ENCODE measurements around the gene COQ7.

Gene COQ7
- total RNA-seq, result 14.0 to 15.4 reads per million in 2 donors

DNA sequence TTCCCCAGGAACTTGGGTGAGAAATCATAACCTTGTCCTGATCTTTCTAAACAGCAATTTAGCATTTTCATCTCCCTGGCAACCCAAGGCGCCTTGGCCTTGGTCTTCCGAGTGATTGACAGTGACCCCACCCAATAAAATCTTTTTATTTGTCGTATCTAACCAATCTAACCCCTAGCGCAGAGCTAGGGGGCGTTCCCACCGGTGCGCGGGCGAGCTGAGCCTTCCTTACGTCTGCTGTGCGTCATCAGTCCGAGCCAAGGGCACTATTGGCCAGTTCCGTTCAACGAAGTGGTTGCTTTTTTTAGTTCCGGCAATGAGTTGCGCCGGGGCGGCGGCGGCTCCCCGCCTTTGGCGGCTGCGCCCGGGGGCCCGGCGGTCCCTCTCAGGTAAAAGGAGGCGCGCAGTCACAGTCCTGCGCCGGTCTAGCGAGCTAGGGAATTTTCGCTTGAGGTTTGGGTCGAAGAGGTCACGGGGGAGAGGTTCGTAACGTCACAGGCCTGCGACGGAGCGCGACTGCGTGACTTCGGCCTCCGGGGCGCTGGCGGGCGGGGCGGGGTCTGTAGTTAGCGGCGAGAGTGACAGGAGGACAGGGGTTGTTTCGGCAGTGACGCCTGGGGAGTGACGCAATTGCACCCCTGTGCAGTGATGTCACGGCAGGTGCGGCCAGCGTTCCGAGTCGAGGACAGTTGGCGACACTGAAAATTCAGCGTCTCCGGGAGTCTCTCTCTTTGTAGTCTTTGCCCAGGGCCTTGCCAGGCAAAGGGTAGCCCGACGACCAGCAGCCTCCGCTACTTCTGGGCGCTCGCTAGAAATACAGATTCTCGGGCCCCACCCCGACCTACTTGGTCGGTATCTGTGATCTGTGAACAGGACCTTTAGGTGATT is at the start of gene COQ7:
COQ7 (plus strand) TSS at position 266 of the 888 bp plus-strand sequence; CDS start at position 317, 51 bp downstream.
- DNase-seq, result peak; percentile 99

DNA sequence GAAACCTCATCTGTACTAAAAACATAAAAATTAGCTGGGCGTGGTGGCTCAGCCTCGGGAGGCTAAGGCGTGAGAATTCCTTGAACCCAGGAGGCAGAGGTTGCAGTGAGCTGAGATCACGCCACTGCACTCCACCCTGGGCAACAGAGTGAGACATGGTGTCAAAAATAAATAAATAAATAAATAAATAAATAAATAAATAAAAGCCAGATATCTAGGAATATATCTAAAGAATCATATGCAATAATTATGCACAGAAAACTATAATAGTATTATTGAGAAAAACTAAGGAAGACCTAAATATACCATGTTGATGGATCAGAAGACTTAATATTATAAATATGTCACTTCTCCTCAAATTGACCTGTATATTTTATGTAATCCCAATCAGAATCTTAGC is 46.7 kb upstream of the COQ7 start:
- no peak for DNase-seq

DNA sequence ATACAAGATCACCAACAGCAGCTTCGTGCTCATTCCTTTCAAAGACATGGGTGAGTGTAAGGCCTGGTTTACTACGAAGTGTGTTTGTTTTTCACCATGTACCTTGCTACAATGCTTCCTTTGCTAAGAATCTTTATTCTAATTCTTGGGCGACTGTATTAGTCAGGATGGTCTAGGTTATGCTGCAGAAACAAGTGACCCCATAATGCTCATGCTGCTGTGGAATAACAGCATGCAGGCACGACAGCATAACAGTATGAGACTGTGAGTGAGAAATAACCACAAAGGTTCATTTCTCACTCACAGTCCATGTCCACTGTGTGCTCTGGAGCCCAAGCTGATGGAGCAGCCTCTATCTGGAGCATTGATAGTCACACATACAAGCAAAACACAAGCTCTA is 45.7 kb upstream of the COQ7 start:
- no peak for DNase-seq

DNA sequence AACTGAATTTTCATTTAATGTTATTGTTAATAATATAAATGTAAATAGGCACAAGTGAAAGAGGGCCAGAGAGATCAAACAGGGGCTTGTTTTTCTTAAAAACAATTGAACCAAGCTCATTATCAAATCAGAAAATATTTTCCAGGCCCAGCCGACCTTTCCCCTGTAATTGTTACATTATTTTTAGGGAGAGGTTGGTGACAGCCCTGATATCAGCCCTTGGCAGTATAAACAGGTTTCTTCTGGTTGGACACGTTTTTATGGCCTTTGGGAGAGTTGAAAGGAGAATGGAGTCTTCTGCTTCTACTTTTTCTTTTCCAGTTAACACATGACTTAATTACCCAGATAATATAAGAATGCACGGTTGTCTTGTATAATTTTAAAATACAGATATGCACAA is 40.0 kb upstream of the COQ7 start:
- no peak for DNase-seq

DNA sequence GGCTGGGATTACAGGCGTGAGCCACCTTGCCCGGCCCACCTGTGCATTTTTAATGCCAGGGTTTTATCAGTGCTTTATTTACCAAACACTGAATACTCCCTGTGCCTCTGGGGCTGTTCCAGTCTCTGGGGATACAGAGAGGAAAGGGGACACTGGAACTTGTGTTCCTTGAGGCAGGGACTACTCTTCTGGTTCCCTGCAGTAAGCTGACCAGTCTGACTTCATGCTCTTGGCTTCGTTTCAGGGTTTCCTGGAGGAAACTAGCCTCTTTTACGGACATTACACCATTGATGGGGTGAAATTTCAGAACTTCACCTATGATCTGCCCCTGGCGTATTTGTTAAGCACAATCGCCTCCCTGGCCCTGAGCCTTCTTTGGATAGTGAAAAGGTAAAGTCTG is 37.4 kb upstream of the COQ7 start:
- DNase-seq, result no peak

DNA sequence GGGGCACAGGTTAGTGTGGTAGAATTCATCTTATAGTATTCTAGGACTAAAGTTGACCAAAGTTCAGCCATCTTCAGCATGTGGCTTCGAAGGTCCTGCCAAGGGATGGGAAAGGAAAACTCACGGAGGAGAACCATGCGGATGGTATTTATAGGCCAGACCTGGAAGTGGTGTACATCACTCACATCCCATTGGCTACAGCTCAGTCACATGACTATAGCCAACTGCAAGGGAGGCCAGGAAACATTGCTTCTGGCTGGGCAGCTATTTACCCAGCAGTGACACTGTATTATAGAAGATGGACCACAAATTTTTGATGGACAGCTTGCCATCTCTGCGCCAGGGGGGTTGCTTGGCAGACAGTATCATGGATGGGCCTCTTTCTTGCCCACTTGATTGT is 35.7 kb upstream of the COQ7 start:
- no peak for DNase-seq

DNA sequence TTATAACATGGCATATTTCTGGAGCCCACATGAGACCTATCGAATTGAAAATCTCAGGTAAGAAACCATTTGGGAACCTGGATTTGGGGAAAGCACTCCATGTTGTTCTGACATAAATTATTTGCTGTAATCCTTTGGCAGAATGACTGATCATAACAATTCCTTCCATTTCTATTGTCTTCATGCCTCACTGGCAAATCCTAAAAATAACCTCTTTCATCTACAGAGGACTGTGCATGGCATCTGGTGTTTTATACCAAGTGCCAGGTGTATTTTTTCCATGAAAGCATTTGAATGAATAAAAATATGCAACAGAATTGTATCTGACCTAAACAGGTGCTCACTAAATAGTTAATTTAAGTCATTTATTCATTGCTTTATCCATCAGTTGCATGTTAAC is 33.7 kb upstream of the COQ7 start:
- no peak for DNase-seq

DNA sequence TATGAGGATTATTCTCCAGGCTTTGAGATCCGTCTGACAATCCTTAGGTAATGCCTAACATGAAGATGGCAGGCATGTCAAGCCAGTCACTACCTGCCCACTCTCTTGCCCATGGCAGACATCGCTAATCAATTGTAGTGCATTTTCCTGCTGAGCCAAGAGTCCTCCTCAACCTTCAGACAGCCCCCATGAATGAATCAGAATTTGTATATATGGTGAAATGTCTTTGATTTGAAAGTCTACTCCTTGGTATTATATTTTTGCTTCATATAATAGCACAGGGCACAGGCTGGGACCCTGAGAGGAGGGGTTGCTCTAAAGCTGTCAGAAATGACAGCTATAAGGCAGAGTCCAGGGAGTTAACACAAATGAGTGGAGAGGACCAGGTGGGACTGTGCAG is 27.0 kb upstream of the COQ7 start:
- no peak for DNase-seq

DNA sequence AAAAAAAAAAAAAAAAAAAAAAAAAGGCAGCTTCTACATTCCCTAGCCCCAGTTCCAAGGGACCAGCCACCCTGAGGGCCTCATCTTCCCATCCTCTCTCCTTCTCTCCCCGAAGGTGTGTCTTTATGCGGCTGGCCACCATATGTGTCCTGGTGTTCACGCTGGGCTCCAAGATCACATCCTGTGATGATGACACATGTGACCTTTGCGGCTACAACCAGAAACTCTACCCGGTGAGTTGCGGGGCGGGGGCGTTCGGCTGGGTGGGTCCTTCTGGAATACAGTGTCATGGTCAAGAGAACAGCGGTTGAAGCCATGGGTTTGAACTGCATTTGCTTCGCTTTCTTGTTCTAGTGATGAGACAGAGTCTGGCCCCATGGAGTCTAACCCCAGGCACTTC is 22.6 kb upstream of the COQ7 start:
- DNase-seq, result no peak

DNA sequence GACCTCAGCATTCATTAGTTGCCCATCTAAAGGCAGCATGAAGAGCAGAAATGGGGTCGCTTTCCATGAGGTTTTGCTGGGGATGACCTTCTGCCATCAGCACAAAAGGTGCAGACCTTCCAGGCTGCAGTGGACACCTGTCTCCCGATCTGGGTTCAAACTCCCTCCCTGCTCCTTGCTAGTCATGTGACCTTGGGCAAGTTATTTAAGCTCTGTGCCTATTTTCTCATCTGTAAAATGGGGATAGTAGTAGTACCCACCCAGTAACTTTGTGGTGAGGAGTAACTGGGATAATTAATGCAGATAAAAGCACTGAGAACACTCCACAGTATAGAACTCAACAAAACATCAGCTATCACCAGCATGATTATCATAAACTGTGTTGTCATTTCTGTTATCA is 21.4 kb upstream of the COQ7 start:
- no peak for DNase-seq

DNA sequence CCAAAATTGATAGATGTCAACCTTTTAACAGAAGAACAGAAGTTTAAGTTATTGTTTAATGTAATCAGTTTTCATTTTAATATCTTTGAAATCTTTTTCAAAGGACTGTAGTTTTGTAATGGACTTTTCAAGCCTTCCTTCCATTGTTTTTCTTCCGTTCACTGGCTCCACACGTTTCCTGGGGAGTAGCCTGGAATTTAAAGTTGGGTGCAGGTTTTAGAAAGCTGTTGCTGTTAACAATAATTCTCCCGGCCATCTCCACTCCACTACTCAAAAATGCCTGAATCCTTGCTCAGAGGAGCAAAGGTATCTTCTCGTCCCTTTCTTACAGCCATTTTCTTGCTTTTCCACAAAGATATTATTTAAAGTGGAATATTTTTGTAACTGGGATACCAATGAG is 4.7 kb upstream of the COQ7 start:
- no peak for DNase-seq

DNA sequence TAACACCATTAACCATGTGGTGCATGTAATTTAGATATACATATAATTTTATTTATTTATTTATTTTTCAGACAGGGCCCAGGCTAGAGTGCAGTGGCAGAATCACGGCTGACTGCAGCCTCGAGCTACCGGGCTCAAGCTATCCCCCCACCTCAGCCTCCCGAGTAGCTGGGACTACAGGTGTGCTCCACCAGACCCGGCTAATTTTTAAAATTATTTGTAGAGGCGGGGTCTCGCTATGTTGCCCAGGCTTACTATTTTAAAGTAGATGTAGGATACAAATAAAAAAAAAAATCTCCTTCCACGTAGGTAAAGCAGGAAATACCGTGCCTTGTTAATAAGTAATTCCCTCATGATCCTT is 446 bp upstream of the COQ7 start:
- peak; percentile 1 for DNase-seq

DNA sequence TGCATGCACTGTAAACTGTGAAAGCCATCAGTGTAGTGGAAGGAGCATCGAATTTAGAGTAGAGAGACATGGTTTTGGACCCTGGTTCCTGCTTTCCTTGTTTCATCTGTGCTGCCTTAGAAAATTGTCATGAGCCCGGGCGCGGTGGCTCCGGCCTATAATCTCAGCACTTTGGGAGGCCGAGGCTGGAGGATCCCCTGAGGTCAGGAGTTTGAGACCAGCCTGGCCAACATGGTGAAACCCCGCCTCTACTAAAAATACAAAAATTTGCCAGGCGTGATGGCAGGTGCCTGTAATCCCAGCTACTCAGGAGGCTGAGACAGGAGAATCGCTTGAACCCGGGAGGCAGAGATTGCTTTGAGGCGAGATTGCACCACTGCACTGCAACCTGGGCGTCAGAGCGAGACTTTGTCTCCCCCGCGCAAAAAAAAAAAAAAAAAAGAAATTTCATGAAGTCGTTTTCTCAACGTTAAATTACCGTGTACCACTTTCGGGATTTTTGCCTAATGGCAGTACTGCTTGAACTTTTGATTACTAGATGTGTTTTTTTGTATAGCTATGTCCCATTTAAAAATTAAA is 912 bp downstream of the COQ7 start:
- DNase-seq, result no peak

DNA sequence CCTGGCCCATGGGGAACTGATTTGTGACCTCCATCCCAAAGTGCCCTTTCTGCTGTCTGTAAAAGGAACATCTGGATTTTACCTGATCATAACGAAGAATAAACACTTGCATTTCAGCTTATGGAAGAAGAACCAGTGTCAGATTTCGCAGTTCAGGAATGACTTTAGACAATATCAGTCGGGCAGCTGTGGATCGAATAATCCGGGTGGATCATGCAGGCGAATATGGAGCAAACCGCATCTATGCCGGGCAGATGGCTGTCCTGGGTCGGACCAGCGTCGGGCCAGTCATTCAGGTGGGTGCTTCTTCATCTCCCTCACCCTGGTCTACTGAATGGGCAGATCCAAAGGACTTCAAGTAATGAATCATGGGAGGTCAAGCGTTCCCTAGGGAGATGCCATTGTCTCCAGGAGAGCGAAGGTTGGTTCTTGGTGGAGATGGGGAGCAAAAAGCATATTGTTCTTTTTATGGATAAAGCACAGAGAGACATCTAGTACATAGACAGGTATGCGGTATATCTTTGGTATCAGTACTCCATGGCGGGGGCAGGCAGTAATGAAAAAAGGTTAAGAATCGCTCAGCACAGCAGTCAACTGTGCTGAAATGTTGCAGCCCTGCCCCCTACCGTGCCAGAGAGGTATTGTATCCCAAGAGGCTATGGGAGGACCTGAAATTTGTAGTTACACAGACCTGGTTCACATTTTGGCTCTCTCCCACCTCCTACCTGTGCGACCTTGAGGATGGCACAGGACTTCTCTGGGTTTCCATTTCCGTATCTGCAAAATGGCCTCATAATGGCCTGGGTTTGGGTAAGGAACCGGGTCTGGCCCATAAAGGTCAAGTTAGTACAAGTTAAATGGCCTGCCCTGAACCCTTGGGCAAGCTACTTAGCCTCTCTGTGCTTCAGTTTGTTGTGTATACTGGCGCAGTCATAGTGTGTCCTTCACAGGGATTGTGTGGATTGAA is 4.7 kb downstream of the COQ7 start:
- peak; percentile 38 for DNase-seq

DNA sequence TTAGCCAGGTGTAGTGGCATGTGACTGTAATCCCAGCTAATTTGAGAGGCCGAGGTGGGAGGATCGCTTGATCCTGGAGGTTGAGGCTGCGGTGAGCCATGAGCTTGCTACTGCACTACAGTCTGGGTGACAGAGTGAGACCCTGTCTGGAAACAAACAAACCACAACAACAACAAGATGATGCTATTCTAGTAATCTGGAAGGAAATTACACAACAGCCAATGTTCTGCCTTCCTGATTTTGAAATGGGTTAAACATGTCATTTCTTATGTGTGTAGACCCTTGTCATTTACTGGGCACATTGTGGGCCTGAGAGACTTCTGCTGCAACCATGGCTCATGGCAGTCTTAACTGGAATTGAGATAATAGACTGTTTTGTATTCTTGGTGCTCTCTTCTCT is 5.9 kb downstream of the COQ7 start:
- DNase-seq, result no peak

DNA sequence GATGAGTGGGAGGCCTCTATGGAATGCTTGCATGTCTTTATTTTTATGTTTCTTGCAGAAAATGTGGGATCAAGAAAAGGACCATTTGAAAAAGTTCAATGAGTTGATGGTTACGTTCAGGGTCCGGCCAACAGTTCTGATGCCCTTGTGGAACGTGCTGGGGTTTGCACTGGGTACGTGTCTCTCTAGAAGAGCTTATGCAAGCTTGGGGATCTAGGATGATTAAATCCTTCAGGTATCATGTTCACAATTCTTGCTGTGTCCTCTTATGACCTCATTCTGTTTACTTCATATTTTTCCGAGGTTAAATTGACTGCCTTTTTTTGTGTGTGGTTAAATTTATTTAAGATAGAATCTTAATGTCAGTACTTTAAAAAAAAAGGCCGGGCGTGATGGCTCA is 6.4 kb downstream of the COQ7 start:
- DNase-seq, result no peak

DNA sequence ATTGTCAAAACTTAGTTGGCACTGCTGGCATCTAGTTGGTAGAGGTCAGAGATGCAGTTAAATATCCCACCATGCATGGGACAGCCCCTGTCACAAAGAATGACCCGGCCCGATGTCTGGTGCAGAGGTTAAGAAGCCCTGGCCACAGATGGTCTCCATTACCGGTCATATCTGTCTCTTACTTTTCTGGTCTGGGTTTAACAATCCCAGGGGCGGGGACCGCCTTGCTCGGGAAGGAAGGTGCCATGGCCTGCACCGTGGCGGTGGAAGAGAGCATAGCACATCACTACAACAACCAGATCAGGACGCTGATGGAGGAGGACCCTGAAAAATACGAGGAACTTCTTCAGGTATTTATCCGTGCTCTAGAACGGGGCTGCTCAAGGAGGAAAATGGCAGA is 8.1 kb downstream of the COQ7 start:
- DNase-seq, result no peak

DNA sequence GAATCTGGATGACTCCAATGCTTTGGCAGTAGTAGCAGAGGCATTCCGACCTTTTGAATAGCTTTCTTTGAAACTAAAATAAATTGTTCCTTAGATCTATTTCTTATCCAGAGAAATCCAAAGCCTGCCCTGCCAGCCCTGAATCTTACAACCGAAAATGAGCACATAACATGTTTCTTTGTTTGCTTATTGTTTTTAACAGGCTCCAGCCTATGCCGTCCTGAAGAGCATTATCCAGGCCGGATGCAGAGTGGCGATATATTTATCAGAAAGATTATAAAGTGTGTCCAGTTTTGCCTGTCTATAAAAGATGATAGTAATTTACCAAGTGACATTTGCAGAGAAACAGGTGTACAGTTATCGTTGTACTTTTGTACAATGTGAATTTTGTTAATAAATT is 10.5 kb downstream of the COQ7 start:
- no peak for DNase-seq

DNA sequence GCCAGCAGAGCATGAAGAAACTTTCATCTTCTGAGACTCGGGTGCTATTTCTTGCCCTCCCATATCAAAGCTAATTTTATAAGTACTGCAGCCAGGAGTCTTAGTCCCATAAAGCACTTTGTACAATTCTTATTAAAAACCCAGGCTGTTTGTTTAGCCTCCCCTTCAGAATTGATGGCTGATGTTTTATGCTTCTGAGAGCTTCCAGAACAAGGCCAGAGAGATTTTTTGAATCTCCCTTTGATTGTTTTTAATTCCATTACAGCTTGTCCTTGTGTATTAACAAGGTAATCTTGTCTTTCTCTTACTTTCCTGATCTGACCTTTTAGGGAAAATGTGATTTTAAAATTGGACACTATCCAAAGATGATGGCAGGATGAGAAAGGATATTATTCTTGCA is 16.3 kb downstream of the COQ7 start:
- no peak for DNase-seq

DNA sequence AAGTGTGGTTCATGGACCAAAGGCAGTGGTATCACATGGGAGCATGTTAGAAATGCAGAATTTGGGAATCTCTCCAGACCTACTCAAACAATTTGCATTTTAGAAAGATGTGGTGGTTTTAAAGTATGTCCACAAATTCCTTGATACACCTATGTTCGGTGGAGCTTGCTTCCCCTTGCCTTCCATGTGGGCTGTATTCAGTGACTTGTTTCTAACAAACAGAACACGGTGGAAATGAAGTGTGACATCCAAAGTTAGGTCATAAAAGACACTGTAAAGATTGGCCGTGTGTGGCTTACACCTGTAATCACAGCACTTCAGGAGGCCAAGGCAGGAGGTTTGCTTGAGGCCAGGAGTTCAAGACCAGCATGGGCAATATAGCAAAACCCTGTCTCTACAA is 16.7 kb downstream of the COQ7 start:
- no peak for DNase-seq

DNA sequence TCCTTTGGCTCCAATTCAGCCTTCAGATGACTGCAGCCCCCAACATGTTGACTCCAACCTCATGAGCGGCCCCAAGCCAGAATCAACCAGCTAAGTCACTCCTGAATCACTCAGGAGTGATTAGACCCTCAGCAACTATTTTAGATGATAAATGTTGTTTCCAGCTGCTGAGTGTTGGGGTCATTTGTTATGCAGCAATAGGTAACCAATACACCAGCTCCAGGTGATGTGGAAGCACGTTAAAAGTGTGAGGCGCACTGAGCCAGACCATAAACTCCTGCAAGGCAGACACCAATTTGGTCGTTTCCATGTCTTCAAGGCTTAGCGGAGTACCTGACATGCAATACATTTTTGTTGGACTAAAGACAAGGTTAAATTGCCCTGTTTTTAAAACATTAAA is 17.5 kb downstream of the COQ7 start:
- DNase-seq, result no peak

DNA sequence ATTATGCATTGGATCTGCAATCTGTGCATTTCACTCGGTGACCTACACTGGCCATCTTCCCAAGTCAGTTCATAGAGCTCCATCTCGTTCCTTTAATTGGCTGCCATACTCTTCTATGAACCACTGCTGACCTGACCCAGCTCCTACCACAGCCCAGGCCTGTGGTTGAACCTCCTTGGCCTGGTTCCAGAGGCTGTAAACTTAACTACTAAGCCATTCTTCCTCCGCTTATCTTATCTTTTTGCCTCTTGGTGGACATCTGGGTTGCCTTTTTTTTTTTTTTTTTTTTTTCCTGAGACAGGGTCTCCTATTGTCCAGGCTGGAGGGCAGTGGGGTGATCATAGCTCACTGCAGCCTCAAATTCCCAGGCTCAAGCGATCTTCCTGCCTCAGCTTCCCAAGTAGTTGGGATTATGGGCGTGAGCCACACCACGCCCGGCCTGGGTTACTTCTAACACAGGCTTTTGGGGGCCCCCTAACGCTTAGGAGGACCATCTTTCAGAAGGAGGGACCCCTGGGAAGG is 18.3 kb downstream of the COQ7 start:
- DNase-seq, result no peak
